Spleen (tissue), 7 donors: ENCODE data around the gene TUBGCP2.

Experiments used
- POLR2AphosphoS5 ChIP-seq, 3 donors: sonication (generic); formaldehyde crosslinking; IDR thresholded peaks; one replicate each; pipeline ENCODE4 v1.5.1; 2017; ENCODE audit warnings: antibody characterized with exemption in 3 of 3
- TF ChIP-seq, protein P1 (sequence below), 11 experiments: fragments of 200-600 bp in 7 of 11; fragments of 450-650 bp in 4 of 11; sonication (generic) in 4 of 11; IDR thresholded peaks in 8 of 11; conservative IDR thresholded peaks in 3 of 11; 1 replicate in 7 of 11; 2 replicates in 4 of 11; pipeline versions ENCODE4 v1.4.0 to v1.8.0; 2016 to 2021; ENCODE audit warnings: antibody characterized with exemption in 11 of 11, inconsistent platforms in 4 of 11, mild to moderate bottlenecking in 1 of 11
- donor health status: DM: no; HTN: no; CAD: no; lungs with moderate emphysema.
- donor health status: DM: no; HTN: no; CAD: no.
- donor health status: DM: no; HTN: no; CAD: no.

DNA sequence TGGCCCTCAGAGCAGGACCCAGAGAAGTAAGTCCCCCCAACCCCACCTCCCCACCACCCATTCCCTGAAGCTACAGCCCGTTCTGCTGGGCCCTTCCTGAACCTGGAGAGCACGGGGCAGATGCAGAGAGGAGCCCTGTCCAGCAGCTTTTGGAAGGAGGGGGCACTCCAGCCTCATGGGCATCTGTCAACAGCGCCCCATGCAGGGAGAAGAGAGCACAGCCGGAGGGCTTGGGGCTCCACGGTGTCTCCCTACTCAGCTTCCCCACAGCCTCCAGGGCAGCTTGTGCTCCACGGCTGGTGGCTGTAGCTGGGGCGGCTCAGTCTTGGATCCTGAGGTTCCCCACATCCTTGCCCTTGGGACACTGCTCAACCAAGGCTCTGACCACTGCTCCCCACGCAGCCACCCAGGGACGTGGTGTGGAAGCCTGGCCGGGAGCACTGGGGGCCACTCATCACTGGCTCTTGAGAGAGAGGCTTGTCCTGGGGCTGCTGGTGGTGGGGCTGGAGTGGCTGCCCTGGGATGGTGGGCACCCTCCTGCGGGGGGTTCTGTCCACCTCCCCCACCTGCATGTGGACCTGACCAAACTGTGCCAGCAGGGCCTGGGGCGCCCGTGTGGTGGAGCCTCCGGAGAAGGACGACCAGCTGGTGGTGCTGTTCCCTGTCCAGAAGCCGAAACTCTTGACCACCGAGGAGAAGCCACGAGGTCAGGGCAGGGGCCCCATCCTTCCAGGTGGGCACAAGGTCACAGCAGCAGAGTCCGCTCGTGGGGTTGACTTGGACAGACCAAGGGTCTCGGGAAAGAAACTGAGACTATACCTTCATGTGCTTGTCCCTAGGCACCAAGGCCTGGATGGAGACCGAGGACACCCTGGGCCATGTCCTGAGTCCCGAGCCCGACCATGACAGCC lies 43.0 kb upstream of the TUBGCP2 start:
- TF ChIP-seq, protein P1, sequence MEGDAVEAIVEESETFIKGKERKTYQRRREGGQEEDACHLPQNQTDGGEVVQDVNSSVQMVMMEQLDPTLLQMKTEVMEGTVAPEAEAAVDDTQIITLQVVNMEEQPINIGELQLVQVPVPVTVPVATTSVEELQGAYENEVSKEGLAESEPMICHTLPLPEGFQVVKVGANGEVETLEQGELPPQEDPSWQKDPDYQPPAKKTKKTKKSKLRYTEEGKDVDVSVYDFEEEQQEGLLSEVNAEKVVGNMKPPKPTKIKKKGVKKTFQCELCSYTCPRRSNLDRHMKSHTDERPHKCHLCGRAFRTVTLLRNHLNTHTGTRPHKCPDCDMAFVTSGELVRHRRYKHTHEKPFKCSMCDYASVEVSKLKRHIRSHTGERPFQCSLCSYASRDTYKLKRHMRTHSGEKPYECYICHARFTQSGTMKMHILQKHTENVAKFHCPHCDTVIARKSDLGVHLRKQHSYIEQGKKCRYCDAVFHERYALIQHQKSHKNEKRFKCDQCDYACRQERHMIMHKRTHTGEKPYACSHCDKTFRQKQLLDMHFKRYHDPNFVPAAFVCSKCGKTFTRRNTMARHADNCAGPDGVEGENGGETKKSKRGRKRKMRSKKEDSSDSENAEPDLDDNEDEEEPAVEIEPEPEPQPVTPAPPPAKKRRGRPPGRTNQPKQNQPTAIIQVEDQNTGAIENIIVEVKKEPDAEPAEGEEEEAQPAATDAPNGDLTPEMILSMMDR (IDR thresholded peaks at IDR 0.05 in 8 of 11, conservative IDR thresholded peaks at IDR 0.05 in 3 of 11), result no peak
- TF ChIP-seq POLR2AphosphoS5 (IDR thresholded peaks at IDR 0.05), result peak in 1 of 3 donors; percentile 52
